ENCODE data around the gene CDKAL1. TPM values are rescaled to one million over a fixed set of nuclear protein-coding genes. Genes with fewer than 3 reads are reported as not detected.

The CDKAL1 gene
- total RNA-seq, 5 donors from 2014 or later (not counting 1 experiment from before 2014, with no cell fraction given), result 18.8 to 29.9 (median 20.5) TPM

DNA sequence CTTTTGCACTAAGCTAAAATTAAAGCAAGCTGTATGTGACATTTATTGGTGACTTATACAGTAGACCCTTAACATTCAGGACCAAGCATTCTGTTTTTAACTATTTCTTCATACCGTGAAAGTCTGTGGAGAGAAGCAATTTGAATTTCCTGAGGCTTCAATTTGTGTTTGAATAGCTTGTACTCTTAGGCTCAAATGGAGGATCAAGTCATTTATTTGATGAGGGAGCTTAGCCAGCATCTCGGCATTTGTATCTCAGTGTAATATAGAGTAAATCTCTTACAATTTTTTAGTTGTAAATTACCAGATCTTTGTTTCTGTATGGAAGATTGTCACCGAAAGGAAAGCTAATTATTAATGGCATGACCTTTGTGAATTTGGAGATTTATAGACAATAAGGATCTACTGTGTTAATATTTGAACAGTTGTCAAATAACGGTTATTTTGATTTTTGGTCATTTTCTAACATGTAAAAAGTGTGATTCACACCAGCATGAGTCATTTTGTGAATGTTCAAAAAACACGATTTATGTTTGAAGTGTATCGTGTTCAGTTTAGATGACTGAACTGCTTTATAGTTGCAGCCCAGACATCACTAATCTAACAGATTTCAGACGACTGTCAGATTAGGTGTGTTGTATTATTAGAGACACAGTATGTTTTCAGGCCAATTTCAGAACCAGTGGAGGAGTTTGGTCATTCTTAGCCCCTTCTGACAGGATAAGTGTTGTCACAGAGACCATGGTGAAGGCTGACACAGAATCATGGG is 332.9 kb downstream of the CDKAL1 start:
- no CpG with 5 or more reads among the region's 7 CpGs for WGBS (ENCODE audit: insufficient coverage)

DNA sequence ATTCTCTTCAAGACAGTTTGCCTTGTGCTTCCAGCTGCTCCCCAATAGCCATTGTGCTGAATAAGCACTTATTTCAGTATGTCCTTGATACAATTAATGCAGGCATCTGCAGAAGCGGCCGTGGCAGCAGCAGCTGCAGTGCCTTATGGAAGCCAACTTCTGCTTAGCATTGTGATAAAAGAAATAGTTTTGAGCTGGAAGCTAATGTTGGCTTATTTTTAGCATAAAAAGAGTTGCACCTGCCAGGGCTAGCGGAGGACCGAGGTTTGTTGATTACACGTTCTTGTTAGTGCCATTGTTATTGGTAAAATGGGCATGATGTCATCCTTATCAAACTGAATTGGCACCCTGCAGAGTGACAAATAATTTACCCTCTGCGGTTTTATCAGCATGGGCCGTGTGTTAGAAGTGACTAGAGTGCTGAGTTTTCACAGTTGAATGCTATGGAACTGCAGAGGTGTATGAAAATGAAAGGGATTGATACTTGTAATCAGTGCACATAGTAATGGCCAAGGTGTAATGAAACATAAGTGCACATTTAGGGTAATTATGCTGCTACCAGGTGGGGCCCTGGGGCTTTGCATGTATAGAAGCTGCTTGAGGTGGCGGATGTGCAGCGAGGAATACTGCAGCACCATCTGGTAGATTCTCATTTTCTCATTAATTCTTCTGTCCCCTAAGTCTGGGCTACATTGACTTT is 334.3 kb downstream of the CDKAL1 start:
- POLR2A ChIA-PET, result no interaction called here
- CTCF ChIA-PET, result no interaction called here
- no peak overlapping the region for H3K4me3 Mint-ChIP-seq

More for the DNA sequence above, 332.9 kb downstream of the CDKAL1 start:
- H3K36me3 ChIP-seq (ENCODE audit: control insufficient read depth in 2 of 2, extremely low read depth in 1 of 2, insufficient read depth in 1 of 2, low read length in 1 of 2), result no peaks in the 10 kb centered on the region
- H3K4me1 Mint-ChIP-seq, result no peaks in the 10 kb centered on the region
- H3K4me1 ChIP-seq (ENCODE audit: control insufficient read depth in 1 of 2, extremely low read depth in 1 of 2, insufficient read depth in 2 of 2, low read length in 2 of 2), result no peaks in the 10 kb centered on the region
- CTCF ChIA-PET, result no interaction called here
- POLR2A ChIA-PET, result interaction anchor here in 1 of 2 donors (0.6 kb wide), 1 partner anchor 75 kb away, joined by 4 read pairs; no protein-coding TSS in a partner anchor
- no peak overlapping the region for H3K27ac ChIP-seq (ENCODE audit: low read length)
- H3K9me3 ChIP-seq, result no peaks in the 10 kb centered on the region
- no peak overlapping the region for H3K27ac Mint-ChIP-seq
- no peaks in the 10 kb centered on the region for H3K27me3 Mint-ChIP-seq
- H3K4me3 ChIP-seq (ENCODE audit: control insufficient read depth in 1 of 2, extremely low read depth in 1 of 2, low read length in 1 of 2), result no peak overlapping the region
- no peak for DNase-seq
- no peaks in the 10 kb centered on the region for H3K27me3 ChIP-seq (replicated peaks in 1 of 2; ENCODE audit: control insufficient read depth in 2 of 2, extremely low read depth in 1 of 2, insufficient read depth in 2 of 2, low read length in 1 of 2)
- H3K36me3 Mint-ChIP-seq, result peaks cover 27% of the 10 kb centered on the region
- ATAC-seq (replicated peaks in 1 of 4), result no peak
- H3K4me3 Mint-ChIP-seq, result no peak overlapping the region
- no peaks in the 10 kb centered on the region for H3K9me3 Mint-ChIP-seq

DNA sequence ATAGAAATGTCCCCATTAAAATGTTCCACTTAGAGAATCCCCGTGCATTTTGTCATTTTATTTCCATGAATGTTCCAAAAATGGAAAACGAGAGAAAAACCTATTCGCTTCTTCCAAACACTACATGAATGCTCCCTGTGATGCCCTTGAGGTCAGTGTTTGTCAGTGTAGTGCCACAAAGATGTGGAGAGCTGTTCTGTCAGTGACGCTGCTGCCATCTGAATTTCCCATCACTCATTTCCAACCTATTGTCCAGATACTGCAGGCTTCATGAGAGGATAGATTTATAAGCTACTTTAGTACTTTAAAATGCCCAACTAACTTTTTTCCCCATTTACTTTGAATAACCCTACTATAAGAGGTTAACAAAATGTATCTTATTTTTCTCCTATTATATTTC is 335.8 kb downstream of the CDKAL1 start:
- POLR2A ChIA-PET, result no interaction called here
- ATAC-seq (replicated peaks in 1 of 4), result no peak
- no peak for DNase-seq
- H3K4me3 Mint-ChIP-seq, result no peak overlapping the region
- peaks cover 0 to 1% (median 0%) of the 10 kb centered on the region in 3 donors for H3K4me1 Mint-ChIP-seq
- H3K9me3 ChIP-seq, result no peaks in the 10 kb centered on the region
- no CpG with 5 or more reads among the region's 4 CpGs for WGBS (ENCODE audit: insufficient coverage)
- CTCF ChIA-PET, result no interaction called here
- peaks cover 0 to 5% (median 0%) of the 10 kb centered on the region in 3 donors for H3K9me3 Mint-ChIP-seq
- H3K4me1 ChIP-seq (ENCODE audit: control insufficient read depth in 1 of 2, extremely low read depth in 1 of 2, insufficient read depth in 2 of 2, low read length in 2 of 2), result no peaks in the 10 kb centered on the region
- H3K27me3 ChIP-seq (replicated peaks in 1 of 2; ENCODE audit: control insufficient read depth in 2 of 2, extremely low read depth in 1 of 2, insufficient read depth in 2 of 2, low read length in 1 of 2), result no peaks in the 10 kb centered on the region
- H3K27ac ChIP-seq (ENCODE audit: low read length), result no peak overlapping the region
- H3K27ac Mint-ChIP-seq, result no peak overlapping the region
- no peaks in the 10 kb centered on the region for H3K27me3 Mint-ChIP-seq
- peaks cover 33% of the 10 kb centered on the region for H3K36me3 Mint-ChIP-seq
- no peaks in the 10 kb centered on the region for H3K36me3 ChIP-seq (ENCODE audit: control insufficient read depth in 2 of 2, extremely low read depth in 1 of 2, insufficient read depth in 1 of 2, low read length in 1 of 2)
- H3K4me3 ChIP-seq (ENCODE audit: control insufficient read depth in 1 of 2, extremely low read depth in 1 of 2, low read length in 1 of 2), result no peak overlapping the region

More for the DNA sequence above, 334.3 kb downstream of the CDKAL1 start:
- Histone ChIP-seq H3K4me1 (ENCODE audit: control insufficient read depth in 1 of 2, extremely low read depth in 1 of 2, insufficient read depth in 2 of 2, low read length in 2 of 2) (no peaks in the 10 kb centered on the region), H3K27me3 (replicated peaks in 1 of 2; ENCODE audit: control insufficient read depth in 2 of 2, extremely low read depth in 1 of 2, insufficient read depth in 2 of 2, low read length in 1 of 2) (no peaks in the 10 kb centered on the region), H3K27ac (ENCODE audit: low read length) (no peak overlapping the region), H3K9me3 (no peaks in the 10 kb centered on the region), H3K36me3 (ENCODE audit: control insufficient read depth in 2 of 2, extremely low read depth in 1 of 2, insufficient read depth in 1 of 2, low read length in 1 of 2) (no peaks in the 10 kb centered on the region), H3K4me3 (ENCODE audit: control insufficient read depth in 1 of 2, extremely low read depth in 1 of 2, low read length in 1 of 2) (no peak overlapping the region)
- peaks cover 0 to 5% (median 0%) of the 10 kb centered on the region in 3 donors for H3K9me3 Mint-ChIP-seq
- no peak overlapping the region for H3K27ac Mint-ChIP-seq
- DNase-seq (no peak), ATAC-seq (replicated peaks in 1 of 4) (no peak)
- no peaks in the 10 kb centered on the region for H3K4me1 Mint-ChIP-seq
- peaks cover 25% of the 10 kb centered on the region for H3K36me3 Mint-ChIP-seq
- no peaks in the 10 kb centered on the region for H3K27me3 Mint-ChIP-seq
- 88% methylated on average over 7 of the region's 9 CpGs for WGBS (ENCODE audit: insufficient coverage)

DNA sequence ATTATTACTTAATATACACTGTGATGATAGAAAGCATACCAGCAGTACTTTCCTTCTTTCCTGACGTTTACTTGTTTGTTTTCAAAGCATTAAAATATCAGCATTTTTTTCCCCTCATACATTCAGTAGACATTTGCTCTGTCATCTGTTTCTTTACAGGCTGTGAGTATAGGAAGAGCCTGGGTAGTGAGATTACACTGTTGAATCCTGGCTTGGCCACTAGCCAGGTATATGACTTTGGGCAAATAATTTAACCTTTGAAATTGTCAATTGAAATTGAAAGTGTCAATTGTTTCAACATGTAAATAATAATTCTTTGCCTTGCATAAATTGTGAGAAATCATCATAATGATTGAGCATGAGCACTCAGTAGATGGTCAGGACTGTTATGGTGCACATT is 336.2 kb downstream of the CDKAL1 start:
- Histone ChIP-seq H3K36me3 (ENCODE audit: control insufficient read depth in 2 of 2, extremely low read depth in 1 of 2, insufficient read depth in 1 of 2, low read length in 1 of 2) (no peaks in the 10 kb centered on the region), H3K27ac (ENCODE audit: low read length) (no peak overlapping the region), H3K27me3 (replicated peaks in 1 of 2; ENCODE audit: control insufficient read depth in 2 of 2, extremely low read depth in 1 of 2, insufficient read depth in 2 of 2, low read length in 1 of 2) (no peaks in the 10 kb centered on the region), H3K4me1 (ENCODE audit: control insufficient read depth in 1 of 2, extremely low read depth in 1 of 2, insufficient read depth in 2 of 2, low read length in 2 of 2) (no peaks in the 10 kb centered on the region), H3K4me3 (ENCODE audit: control insufficient read depth in 1 of 2, extremely low read depth in 1 of 2, low read length in 1 of 2) (no peak overlapping the region), H3K9me3 (no peaks in the 10 kb centered on the region)
- ChIA-PET POLR2A (no interaction called here), CTCF (no interaction called here)
- Mint-ChIP-seq H3K4me1 (peaks cover 0 to 1% (median 0%) of the 10 kb centered on the region in 3 donors), H3K27me3 (no peaks in the 10 kb centered on the region), H3K27ac (no peak overlapping the region), H3K4me3 (no peak overlapping the region), H3K9me3 (peaks cover 0 to 5% (median 0%) of the 10 kb centered on the region in 3 donors), H3K36me3 (peaks cover 33% of the 10 kb centered on the region)
- DNase-seq (no peak), ATAC-seq (replicated peaks in 1 of 4) (no peak)
- WGBS (ENCODE audit: insufficient coverage), result no CpG with 5 or more reads among the region's 1 CpG

DNA sequence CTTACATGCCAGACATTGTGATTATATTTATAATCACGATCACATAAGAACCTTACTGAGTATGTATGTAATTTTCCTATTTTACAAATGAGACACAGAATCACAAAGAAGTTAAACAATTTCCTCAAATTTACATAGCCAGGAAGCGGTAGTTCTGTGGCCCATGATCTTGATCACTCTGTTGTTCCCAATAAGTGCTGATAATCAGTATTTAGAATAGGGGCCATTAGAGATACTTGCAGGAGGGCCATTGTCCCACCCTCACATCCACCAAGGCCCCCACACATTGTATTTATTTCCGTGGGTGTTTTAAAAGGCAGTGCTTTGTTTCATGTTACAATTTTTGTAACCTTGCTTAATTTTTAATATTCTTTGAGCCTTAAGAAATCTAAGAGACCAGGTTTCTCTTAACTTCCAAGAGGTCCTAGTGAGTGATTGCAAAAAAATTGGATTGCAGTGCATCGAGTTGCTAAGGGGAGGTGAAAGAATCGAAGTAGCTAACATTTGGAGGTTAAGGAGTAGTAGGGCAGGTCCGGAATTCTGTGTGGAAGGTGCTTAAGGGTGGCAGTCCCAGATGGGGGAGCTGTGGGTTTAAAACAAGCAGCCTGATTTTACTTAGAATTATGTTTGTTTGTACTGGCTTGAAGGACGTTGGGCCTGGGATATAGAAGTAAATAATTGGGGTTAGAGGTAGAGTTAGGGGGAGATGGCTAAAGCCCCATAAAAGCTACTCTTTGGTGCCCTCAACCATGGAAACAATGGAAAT is 339.4 kb downstream of the CDKAL1 start:
- Mint-ChIP-seq H3K36me3 (peaks cover 39% of the 10 kb centered on the region), H3K4me1 (peaks cover 0 to 6% (median 0%) of the 10 kb centered on the region in 3 donors), H3K27me3 (no peaks in the 10 kb centered on the region), H3K9me3 (peaks cover 0 to 7% (median 5%) of the 10 kb centered on the region in 3 donors), H3K4me3 (no peak overlapping the region), H3K27ac (no peak overlapping the region)
- WGBS (ENCODE audit: insufficient coverage), result 92% methylated on average over 4 of the region's 7 CpGs
- Histone ChIP-seq H3K36me3 (ENCODE audit: control insufficient read depth in 2 of 2, extremely low read depth in 1 of 2, insufficient read depth in 1 of 2, low read length in 1 of 2) (no peaks in the 10 kb centered on the region), H3K4me1 (ENCODE audit: control insufficient read depth in 1 of 2, extremely low read depth in 1 of 2, insufficient read depth in 2 of 2, low read length in 2 of 2) (no peaks in the 10 kb centered on the region), H3K4me3 (ENCODE audit: control insufficient read depth in 1 of 2, extremely low read depth in 1 of 2, low read length in 1 of 2) (no peak overlapping the region), H3K27me3 (replicated peaks in 1 of 2; ENCODE audit: control insufficient read depth in 2 of 2, extremely low read depth in 1 of 2, insufficient read depth in 2 of 2, low read length in 1 of 2) (no peaks in the 10 kb centered on the region), H3K27ac (ENCODE audit: low read length) (no peak overlapping the region), H3K9me3 (no peaks in the 10 kb centered on the region)
- DNase-seq (no peak), ATAC-seq (replicated peaks in 1 of 4) (no peak)
- ChIA-PET CTCF (no interaction called here), POLR2A (interaction anchor here in 1 of 2 donors (0.6 kb wide), 1 partner anchor 67 kb away, joined by 3 read pairs; no protein-coding TSS in a partner anchor)

DNA sequence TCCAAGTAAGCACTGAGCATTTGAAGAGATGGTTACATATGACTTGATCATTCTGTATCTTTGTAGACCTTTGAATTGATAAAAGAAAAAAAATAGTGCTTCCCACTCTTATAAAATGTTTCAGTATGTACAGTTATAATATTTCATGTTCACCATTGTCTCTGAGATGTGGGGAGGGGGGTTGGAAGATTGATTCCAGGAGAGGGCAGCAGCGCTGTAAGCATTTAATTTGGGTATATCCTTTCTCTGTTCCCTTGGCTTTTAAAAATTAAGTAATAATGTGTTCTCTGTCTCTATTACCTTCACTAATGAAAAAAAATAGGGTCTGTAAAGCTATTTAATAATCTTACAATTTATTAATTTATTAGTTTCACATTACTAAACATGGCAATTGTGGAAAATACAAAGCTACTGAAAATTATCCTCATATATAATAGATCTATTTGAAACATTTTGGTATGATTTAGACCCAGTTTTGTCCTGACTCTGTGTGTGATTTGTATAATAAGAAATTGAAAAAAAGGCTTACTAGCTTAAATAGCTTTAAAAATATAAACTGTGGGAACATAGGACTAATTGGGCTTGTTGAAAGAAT is 341.2 kb downstream of the CDKAL1 start:
- Histone ChIP-seq H3K4me3 (ENCODE audit: control insufficient read depth in 1 of 2, extremely low read depth in 1 of 2, low read length in 1 of 2) (no peak overlapping the region), H3K4me1 (ENCODE audit: control insufficient read depth in 1 of 2, extremely low read depth in 1 of 2, insufficient read depth in 2 of 2, low read length in 2 of 2) (no peaks in the 10 kb centered on the region), H3K27me3 (replicated peaks in 1 of 2; ENCODE audit: control insufficient read depth in 2 of 2, extremely low read depth in 1 of 2, insufficient read depth in 2 of 2, low read length in 1 of 2) (no peaks in the 10 kb centered on the region), H3K36me3 (ENCODE audit: control insufficient read depth in 2 of 2, extremely low read depth in 1 of 2, insufficient read depth in 1 of 2, low read length in 1 of 2) (no peaks in the 10 kb centered on the region), H3K9me3 (no peaks in the 10 kb centered on the region), H3K27ac (ENCODE audit: low read length) (no peak overlapping the region)
- ATAC-seq (replicated peaks in 1 of 4) (no peak), DNase-seq (no peak)
- H3K9me3 Mint-ChIP-seq, result peaks cover 0 to 7% (median 5%) of the 10 kb centered on the region in 3 donors
- CTCF ChIA-PET, result no interaction called here
- POLR2A ChIA-PET, result no interaction called here
- H3K27ac Mint-ChIP-seq, result no peak overlapping the region
- H3K27me3 Mint-ChIP-seq, result no peaks in the 10 kb centered on the region
- no peak overlapping the region for H3K4me3 Mint-ChIP-seq
- no CpG with 5 or more reads among the region's 1 CpG for WGBS (ENCODE audit: insufficient coverage)
- H3K36me3 Mint-ChIP-seq, result peaks cover 45% of the 10 kb centered on the region
- H3K4me1 Mint-ChIP-seq, result peaks cover 0 to 6% (median 0%) of the 10 kb centered on the region in 3 donors

Data from T-cell (primary cell).